ENCODE results near the gene MLH1.
"Not testable (repeated sequence)": the region's sequence is repeated elsewhere in the genome, so short reads cannot be mapped to it uniquely, and the experiment has no call there.

The MLH1 gene

DNA sequence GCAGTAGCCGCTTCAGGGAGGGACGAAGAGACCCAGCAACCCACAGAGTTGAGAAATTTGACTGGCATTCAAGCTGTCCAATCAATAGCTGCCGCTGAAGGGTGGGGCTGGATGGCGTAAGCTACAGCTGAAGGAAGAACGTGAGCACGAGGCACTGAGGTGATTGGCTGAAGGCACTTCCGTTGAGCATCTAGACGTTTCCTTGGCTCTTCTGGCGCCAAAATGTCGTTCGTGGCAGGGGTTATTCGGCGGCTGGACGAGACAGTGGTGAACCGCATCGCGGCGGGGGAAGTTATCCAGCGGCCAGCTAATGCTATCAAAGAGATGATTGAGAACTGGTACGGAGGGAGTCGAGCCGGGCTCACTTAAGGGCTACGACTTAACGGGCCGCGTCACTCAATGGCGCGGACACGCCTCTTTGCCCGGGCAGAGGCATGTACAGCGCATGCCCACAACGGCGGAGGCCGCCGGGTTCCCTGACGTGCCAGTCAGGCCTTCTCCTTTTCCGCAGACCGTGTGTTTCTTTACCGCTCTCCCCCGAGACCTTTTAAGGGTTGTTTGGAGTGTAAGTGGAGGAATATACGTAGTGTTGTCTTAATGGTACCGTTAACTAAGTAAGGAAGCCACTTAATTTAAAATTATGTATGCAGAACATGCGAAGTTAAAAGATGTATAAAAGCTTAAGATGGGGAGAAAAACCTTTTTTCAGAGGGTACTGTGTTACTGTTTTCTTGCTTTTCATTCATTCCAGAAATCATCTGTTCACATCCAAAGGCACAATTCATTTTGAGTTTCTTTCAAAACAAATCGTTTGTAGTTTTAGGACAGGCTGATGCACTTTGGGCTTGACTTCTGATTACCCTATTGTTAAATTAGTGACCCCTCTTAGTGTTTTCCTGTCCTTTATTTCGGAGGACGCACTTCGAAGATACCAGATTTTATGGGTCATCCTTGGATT, at the start of gene MLH1:
MLH1 (plus strand) TSS at position 193 of the 958 bp plus-strand sequence; CDS start at position 223, 30 bp downstream.
- DNase-seq (ENCODE audit: low read depth): peak; percentile 96

DNA sequence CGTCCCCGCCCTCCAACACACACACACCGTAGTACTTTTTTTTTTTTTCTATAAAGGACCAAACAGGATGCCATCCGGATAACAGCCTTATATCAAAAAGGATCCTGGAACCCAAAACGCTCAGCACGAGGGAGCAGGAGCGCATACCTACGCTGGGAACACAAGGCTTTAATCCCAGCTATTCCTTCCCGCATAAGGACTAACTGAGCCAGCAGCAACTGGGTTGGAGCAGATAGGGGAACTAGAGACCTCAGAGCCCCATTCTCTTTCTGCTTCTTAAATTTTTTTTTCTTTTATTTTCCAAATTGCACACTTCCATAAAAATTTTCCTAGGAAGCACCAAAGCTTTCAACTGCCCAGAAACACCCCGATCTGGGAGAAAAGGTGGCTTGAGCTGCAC, 49.7 kb upstream of the MLH1 start:
- DNase-seq (ENCODE audit: low read depth): no peak

DNA sequence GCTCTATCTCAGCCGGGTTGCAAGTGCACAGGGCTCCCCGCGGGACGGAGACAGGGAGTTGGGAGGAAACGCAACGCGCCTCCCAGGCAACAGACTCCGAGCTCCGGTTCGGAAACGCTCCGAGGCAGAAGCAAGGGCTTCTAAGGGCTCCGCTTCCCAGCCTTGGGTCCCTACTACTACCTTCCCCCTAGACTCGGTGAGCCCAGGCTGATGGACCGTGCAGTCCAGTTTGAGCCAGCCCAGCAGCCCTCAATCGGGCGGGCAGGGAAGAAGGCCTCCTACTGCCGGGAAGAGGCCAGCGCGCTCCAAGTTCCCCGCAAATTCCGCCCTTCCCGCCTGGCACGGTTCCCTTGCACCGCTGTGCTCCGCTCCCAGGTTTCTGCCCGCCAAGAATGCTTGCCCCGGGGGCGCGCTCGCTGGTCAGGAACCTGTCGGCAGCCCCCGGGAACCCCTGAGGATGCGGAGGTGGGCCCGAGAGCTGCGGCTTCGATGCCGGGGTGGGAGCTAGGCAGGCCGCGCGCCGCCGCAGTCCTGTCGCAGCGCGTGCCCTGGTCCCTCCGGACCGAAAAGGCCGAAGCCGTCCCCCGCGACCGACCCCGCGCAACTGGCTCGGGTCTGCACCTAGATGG, 49.2 kb upstream of the MLH1 start:
- DNase-seq (ENCODE audit: low read depth): peak; percentile 20

DNA sequence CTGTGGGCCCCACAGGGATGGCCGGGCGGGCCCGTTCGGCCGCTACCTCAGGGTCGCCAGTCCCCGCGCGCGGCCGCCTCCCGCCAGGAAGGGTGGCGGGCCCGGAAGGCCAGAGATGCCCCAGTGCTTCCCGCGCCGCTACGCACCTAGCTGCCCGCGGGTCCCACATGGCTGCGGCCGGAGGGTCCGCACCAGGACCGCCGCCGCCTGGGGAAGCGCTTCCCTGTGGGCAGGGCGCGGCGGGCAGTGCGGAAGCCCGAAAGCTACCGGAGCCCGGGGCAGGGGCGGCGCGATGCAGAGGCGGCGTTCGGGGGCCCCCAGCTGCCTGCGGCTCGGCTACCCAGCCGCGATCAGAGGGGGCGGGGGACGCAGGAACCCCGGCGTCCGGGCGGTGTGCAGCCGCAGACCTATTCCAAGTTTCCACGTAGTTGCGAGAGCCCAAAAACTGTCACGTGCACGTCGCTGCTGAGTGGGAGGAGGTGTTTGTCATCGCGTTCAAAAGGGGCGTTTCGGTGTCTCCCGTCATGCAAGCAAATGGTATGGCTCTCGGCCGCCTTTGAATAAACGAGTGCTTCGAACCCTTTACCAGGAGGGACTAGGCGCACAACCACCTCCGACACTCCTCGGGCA, 48.6 kb upstream of the MLH1 start, which contains the start of gene TRANK1:
TRANK1 (minus strand) TSS at position 414 of the 630 bp plus-strand sequence; CDS start at position 169, 245 bp downstream.
- DNase-seq (ENCODE audit: low read depth): peak; percentile 77

DNA sequence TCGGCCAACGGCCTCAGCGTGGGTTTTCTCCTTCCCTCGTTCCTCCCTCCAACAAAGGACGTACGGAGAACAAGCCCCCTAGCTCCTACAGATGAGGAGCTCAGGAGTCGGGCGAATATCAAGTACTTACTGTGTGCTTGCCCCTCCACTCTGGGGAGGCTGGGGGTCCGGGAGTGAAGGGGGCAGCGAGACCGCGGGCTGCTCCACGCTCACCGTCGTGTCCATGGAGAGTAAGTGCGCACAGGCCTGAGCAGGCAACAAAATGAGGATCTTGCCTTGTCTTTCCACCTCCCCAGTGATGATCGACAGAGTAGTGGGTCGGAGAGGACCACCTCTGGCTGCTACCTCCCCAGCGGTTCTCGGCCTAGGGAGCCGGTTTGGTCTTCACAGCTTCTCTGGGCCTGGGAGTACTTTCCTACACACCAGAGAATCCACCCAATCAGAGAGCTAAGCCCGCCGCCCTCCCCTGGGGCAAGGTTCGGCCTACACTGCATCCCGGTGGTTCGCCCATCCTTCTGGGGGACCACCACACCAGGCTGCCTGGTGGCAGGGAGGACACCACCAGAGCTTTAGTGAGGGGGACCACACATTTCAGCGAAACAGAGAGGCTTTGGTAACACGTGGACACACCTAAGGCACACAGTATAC, 47.9 kb upstream of the MLH1 start:
- DNase-seq (ENCODE audit: low read depth): no peak

DNA sequence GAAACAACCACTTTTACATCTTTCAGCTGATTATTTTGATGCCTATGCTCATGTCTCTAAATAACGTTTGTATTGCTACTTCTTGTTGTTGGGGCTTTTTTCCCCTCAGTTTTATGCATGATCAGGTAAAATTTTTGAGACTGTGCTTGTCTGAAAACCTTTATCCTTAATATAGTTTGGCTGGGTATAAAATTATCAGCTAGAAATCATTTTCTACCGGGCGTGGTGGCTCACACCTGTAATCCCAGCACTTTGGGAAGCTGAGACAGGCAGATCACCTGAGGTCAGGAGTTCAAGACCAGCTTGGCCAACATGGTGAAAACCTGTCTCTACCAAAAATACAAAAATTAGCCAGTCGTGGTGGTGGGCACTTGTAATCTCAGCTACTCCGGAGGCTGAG, 45.5 kb upstream of the MLH1 start:
- DNase-seq (ENCODE audit: low read depth): not testable (repeated sequence)

DNA sequence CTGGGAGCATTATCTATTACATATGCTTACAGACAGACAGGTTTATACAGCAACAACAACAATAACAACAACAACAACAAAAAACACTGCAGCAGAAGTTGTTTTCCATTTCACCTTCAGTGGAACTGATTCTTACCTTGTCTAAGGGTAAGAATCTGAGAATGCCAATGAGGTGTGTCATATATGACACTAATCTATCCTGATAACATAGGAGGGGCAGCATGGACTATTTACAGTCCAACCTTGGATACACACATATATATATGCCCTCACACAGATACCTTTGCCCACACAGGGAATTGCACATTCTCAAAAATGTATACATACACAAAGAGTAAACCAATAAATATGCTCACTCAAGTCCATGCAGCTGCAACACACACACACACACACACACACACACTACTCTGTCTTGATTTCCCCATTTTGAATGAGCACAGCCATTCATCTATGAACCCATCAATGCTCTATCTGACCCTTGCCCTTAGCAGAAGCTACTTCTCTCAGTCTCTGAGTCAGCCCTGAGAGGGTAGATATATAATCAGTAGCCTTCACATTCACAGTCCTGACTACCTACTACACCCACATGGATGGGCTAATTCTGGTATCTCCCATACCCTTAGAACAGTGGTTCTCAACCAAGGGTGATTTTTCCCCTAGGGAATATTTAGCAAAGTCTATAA, 38.7 kb upstream of the MLH1 start:
- no peak for DNase-seq (ENCODE audit: low read depth)

DNA sequence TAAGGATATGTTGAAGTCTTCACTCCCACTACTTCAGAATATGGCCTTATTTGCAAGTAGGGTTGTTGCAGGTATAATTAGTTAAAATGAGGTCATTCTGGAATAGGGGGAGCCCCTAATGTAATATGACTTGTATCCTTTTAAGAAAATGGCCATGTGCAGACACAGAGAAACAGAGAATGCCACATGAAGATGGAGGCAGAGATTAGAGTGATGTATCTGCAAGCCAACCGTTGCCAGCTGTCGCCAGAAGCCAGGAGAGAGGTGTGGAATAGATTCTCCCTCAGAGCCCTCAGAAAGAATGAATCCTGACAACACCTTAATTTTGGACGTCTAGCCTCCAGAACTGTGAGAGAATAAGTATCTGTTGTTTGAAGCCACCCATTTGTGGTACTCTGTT, 37.2 kb upstream of the MLH1 start:
- DNase-seq (ENCODE audit: low read depth): no peak

DNA sequence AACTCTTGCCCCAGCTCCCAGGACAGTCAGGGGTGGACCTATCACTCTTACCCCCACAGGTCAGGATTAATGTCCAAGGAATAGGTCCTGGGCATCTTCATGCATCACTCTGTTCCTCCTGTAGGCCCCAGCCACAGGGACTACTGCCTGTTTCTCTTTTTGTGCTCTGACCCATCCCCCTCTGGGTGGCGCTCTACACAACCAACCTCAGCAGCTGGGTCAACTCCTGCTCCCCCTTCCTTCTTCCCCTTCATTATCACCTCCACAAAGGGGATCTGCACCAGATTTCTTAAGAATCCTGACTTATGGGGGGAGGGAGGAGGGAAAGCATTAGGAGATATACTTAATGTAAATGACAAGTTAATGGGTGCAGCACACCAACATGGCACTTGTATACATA, 36.3 kb upstream of the MLH1 start:
- DNase-seq (ENCODE audit: low read depth): no peak

DNA sequence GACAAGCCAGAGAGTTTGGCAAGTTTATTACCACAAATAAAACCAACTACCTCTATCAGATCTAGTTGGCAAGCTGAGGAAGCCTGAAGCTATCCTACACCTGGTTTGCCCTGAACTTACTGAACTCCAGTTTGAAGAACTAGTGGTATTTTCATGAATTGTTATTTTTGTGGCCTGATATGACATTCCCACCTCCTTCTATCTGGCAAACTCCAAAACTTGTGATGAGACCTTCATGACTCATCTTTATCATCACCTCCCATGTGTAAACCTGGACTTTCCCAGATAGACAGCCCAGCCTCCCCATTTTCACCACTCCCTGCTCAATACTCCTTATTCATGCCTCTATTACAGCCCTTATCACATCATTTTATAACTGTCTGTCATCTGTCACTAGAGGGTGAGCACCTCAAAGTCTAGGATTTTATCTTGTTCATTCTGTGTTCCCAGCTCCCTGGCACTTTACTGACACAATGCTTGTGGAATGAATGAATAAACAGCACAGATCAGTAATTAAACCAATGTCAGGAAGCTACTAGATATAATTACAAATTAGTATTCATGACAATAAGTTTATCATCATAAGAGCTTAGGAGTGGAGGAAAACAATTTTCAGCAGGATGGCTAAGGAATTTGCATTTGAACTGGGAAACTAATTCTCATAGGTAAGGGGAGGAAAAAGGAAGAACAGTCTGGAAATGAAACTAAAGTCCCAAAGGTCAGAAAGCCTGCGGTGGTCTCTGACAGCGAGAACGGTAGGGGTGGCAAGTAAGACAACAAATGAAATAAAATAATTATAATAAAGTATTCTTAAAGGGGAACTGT, 35.2 kb upstream of the MLH1 start:
- no peak for DNase-seq (ENCODE audit: low read depth)

DNA sequence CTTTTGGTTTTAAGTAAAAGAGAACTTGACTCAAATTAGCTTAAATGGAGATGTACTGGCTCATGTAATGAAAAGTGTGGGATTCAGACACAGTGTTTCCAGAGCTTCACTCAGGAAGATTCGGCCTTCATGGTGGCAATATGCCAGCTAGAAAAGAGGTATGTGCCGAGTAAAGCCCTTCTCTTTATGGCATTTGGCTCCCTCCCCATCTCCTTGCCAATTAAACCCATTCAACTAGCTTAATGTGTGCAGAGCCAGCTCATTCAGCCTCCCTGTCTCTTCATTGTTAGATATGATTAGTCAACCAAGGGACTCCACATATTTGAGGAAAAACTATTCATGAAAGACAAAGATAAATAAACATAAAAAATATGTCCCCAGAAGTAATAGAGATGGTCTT, 33.5 kb upstream of the MLH1 start:
- no peak for DNase-seq (ENCODE audit: low read depth)

DNA sequence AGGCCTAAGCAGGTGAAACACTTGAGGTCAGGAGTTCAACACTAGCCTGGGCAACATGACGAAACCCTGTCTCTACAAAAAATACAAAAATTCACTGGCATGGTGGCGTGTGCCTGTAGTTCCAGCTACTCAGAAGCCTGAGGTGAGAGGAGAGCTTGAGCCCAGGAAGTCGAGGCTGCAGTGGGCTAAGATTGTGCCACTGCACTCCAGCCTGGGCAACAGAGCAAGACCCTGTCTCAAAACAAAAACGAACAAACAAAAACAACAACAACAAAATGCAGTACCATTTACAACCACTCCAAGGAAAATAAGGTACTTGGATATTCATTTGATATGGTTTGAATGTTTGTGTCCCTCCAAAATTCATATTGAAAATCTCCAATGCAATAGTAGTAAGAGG, 32.8 kb upstream of the MLH1 start:
- DNase-seq (ENCODE audit: low read depth): no peak

DNA sequence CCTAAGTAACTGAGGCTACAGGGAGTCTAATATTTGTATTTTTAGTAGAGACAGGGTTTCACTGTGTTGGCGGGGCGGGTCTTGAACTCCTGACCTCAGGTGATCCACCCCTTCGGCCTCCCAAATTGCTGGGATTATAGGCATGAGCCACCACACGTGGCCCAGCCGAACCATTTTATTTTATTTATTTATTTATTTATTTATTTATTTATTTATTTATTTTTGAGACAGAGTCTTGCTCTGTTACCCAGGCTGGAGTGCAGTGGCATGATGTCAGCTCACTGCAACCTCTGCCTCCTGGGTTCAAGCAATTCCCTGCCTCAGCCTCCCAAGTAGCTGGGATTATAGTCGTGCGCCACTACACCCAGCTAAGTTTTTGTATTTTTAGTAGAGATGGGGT, 30.3 kb upstream of the MLH1 start:
- DNase-seq (ENCODE audit: low read depth): not testable (repeated sequence)

DNA sequence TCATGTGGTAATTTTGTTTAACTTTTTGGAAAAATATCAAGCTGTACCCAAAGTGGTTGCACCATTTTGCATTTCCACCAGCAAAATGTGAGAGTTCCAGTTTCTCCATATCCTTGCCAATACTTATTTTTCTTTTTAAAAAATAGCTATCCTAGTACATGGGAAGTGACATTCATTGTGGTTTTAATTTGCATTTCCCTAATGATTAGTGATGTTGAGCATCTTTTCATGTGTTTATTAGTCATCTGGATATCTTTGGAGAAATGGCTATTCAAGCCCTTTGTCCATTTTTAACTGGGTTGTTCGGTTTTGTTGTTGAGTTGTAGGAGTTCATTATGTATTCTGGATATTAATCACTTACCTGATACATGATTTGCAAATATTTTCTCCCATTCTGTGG, 29.0 kb upstream of the MLH1 start:
- DNase-seq (ENCODE audit: low read depth): no peak

DNA sequence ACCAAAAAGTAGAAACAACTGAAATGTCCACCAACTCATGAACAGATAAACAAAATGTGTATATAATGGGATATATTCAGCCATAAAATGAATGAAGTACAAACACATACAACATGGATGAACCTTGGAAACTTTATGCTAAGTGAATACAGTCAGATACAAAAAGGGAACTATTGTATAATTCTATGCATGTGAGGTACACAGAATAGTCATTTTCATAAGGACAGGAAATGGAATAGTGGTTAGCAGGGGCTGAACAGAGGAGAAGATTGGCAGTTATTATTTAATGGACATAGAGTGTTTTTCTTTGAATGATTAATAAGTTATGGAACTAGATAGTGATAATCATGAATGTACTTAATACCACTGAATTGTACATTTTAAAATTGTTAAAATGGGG, 28.5 kb upstream of the MLH1 start:
- no peak for DNase-seq (ENCODE audit: low read depth)

DNA sequence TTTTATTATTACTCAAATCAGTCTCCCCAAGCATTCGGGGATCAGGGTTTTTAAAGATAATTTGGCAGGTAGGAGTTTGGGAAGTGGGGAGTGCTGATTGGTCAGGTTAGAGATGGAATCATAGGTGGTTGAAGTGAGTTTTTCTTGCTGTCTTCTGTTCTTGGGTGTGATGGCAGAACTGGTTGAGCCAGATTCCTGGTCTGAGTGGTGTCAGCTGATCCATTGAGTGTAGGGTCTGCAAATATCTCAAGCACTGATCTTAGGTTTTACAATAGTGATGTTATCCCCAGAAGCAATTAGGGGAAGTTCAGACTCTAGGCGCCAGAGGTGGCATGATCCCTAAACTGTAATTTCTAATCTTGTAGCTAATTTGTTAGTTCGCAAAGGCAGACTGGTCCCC, 27.9 kb upstream of the MLH1 start:
- no peak for DNase-seq (ENCODE audit: low read depth)

DNA sequence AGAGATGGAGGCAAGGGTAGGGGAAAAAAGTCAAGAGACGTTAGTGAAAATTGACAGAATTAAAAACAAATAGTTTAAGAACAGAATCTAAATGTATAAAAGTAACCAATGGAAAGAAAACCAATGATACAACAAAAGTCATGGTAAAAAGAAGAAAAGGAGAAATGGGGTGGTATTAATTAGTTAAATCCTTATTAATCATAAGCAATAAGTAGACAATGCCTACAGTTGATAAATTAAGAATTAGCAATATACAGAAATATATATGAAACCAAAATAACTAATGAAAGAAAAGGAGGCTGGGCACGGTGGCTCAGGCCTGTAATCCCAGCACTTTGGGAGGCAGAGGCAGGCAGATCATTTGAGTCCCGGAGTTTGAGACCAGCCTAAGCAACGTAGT, 24.2 kb upstream of the MLH1 start:
- DNase-seq (ENCODE audit: low read depth): no peak

DNA sequence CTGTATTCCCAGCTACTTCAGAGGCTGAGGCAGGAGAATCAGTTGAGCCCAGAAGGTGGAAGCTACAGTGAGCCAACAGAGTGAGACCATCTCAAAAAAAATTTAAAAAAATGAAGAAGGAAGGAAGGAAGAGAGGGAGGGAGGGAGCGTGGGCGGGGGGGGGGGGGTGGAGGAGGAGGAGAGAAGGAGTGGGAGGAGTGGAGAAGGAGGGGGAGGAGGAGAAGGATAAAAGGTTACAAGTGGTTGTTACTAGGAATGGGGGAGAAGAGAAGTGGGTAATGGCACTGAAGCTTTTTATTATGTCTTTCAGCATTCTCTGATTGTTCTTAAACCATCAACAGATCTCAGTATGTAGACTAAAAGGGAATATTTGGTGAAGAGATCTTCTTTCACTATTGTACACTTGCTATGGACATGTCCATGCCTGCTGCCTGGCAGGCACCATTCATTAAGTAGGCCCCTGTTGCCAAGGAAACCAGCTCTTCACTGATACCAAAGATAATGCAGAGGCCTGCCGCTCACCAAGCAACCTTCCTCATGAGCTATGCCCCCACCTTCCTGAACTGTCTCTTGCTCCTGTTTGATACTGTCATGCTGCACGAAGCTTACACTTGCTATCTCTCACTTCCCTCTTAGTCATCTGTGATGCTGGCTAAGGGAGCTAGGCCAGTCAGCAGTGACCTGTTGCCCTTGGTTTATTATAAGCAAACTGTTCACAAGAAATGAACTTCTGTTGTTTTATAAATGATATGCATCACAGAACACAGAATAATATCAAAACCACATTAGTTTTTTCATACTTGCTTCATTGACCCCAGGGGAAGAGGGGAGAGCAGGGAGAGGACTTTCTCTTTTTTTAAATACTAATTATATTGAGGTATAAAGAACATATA, 23.5 kb upstream of the MLH1 start:
- no peak for DNase-seq (ENCODE audit: low read depth)

DNA sequence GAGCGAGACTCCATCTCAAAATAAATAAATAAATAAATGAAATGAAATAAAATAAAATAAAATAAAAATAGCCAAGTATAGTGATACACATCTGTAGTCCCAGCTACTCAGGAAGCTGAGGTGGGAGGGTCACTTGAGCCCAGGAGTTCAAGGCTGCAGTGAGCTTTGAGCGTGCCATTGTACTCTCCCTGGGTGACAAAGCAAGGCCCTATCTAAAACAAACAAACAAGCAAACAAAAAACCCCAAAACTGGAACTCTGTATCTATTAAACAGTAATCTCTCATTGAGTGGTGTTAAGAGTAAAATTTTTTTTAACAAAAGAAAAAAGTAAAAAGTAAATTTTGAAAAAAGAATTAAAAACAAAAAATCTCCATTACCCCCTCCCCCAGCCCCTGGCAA, 21.2 kb upstream of the MLH1 start:
- DNase-seq (ENCODE audit: low read depth): no peak

DNA sequence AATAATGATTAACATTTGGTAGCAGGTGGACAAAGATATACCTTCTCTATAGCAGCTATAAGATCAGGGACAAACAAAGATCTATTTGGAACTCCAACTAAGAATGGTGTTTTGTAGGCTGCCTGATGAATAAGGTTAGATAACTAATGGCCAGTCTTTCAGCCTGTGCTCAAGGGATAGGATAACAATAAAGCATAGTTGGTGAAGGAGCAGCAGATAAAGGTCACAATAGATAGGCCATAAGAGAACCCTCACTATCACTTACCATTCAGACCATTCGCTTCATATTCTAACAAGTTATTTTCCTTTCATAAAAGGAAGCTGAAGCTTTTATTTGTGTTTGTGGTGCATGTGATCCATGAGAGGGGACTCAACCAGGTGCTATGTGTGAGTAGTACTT, 20.2 kb upstream of the MLH1 start:
- no peak for DNase-seq (ENCODE audit: low read depth)

All from stimulated activated CD8-positive, alpha-beta memory T cell treated with anti-CD3 and anti-CD28 coated beads, Interleukin-12 subunit alpha, Interleukin-12 subunit beta, amount 100 ng/mL, for 4 hours (primary cell).